ACC112 (cell line): ENCODE results near the gene NUDCD3.

ENCODE experiments used
- H2AFZ ChIP-seq: fragments of 200-600 bp; sonication (generic); one replicate; pipeline ENCODE4 v1.6.0; 2017; ENCODE audit warnings: antibody characterized with exemption, low read length; ENCODE audit not compliant: unreplicated experiment
- H3K27ac ChIP-seq: fragments of 200-600 bp; sonication (generic); 2 replicates; pipeline ENCODE4 v1.5.1; 2014; ENCODE audit warnings: low read depth, mild to moderate bottlenecking, antibody characterized with exemption, low read length, moderate library complexity
- H3K27me3 ChIP-seq: fragments of 200-600 bp; sonication (generic); 2 replicates; pipeline ENCODE4 v1.6.1; 2014; ENCODE audit warnings: mild to moderate bottlenecking, antibody characterized with exemption, low read length, moderate library complexity, mixed read lengths; ENCODE audit not compliant: insufficient read depth
- H3K36me3 ChIP-seq: fragments of 200-600 bp; sonication (generic); 2 replicates; pipeline ENCODE4 v1.6.1; 2016; ENCODE audit warnings: mild to moderate bottlenecking, antibody characterized with exemption, low read length, moderate library complexity, mixed read lengths; ENCODE audit not compliant: insufficient read depth
- H3K4me1 ChIP-seq: fragments of 200-600 bp; sonication (generic); one replicate; pipeline ENCODE4 v1.6.1; 2016; ENCODE audit warnings: low read length, mixed read lengths; ENCODE audit not compliant: insufficient read depth, unreplicated experiment, control insufficient read depth
- H3K4me3 ChIP-seq: fragments of 200-600 bp; sonication (generic); 2 replicates; pipeline ENCODE4 v1.5.1; 2014; ENCODE audit warnings: mild to moderate bottlenecking, low read depth, low read length
- H3K79me2 ChIP-seq: fragments of 200-600 bp; sonication (generic); one replicate; pipeline ENCODE4 v1.6.0; 2016; ENCODE audit warnings: low read length; ENCODE audit not compliant: control insufficient read depth, unreplicated experiment, insufficient read depth

NUDCD3 gene

GRCh38 chr7:44477063-44477830 lies 13.2 kb downstream of the NUDCD3 start:
- Histone ChIP-seq H3K4me1 (peaks cover 30% of the 10 kb centered on the region), H3K36me3 (peaks cover 20% of the 10 kb centered on the region), H3K79me2 (peaks cover 34% of the 10 kb centered on the region), H3K4me3 (no peak overlapping the region), H3K27ac (no peak overlapping the region), H3K27me3 (no peaks in the 10 kb centered on the region), H2AFZ (no peak overlapping the region)

GRCh38 chr7:44476313-44476712 lies 14.1 kb downstream of the NUDCD3 start:
- no peak overlapping the region for H3K27ac ChIP-seq
- peaks cover 21% of the 10 kb centered on the region for H3K36me3 ChIP-seq
- H3K79me2 ChIP-seq: peaks cover 36% of the 10 kb centered on the region

GRCh38 chr7:44473295-44473694 lies 17.2 kb downstream of the NUDCD3 start:
- Histone ChIP-seq H3K4me3 (no peak overlapping the region), H3K36me3 (peaks cover 12% of the 10 kb centered on the region; the same call in 1 of the 2 replicates), H3K27me3 (no peaks in the 10 kb centered on the region), H3K4me1 (peaks cover 42% of the 10 kb centered on the region), H2AFZ (no peak overlapping the region), H3K27ac (peak overlapping the region; percentile 36; the same call in 1 of the 2 replicates), H3K79me2 (peaks cover 52% of the 10 kb centered on the region)

More at GRCh38 chr7:44476313-44476712, 14.1 kb downstream of the NUDCD3 start:
- Histone ChIP-seq H3K27me3 (no peaks in the 10 kb centered on the region), H2AFZ (no peak overlapping the region), H3K4me3 (no peak overlapping the region), H3K4me1 (peaks cover 30% of the 10 kb centered on the region)

- Histone ChIP-seq H3K4me3 (no peak overlapping the region), H3K27ac (no peak overlapping the region), H3K4me1 (peaks cover 42% of the 10 kb centered on the region), H3K79me2 (peaks cover 52% of the 10 kb centered on the region), H3K27me3 (no peaks in the 10 kb centered on the region), H3K36me3 (peaks cover 12% of the 10 kb centered on the region; the same call in 1 of the 2 replicates), H2AFZ (no peak overlapping the region)
Observed at GRCh38 chr7:44472843-44473242, 17.6 kb downstream of the NUDCD3 start.

- Histone ChIP-seq H3K27me3 (no peaks in the 10 kb centered on the region), H3K4me1 (peaks cover 45% of the 10 kb centered on the region), H3K79me2 (peaks cover 59% of the 10 kb centered on the region), H2AFZ (no peak overlapping the region), H3K36me3 (peaks cover 12% of the 10 kb centered on the region; the same call in 1 of the 2 replicates), H3K27ac (no peak overlapping the region), H3K4me3 (no peak overlapping the region)
Observed at GRCh38 chr7:44471850-44472249, 18.6 kb downstream of the NUDCD3 start.

GRCh38 chr7:44471436-44471835 lies 19.0 kb downstream of the NUDCD3 start:
- Histone ChIP-seq H3K79me2 (peaks cover 56% of the 10 kb centered on the region), H3K4me3 (no peak overlapping the region), H3K27ac (no peak overlapping the region), H2AFZ (no peak overlapping the region), H3K4me1 (peaks cover 47% of the 10 kb centered on the region), H3K36me3 (peaks cover 12% of the 10 kb centered on the region; the same call in 1 of the 2 replicates), H3K27me3 (no peaks in the 10 kb centered on the region)

GRCh38 chr7:44470628-44471245 lies 19.7 kb downstream of the NUDCD3 start:
- no peak overlapping the region for H3K27ac ChIP-seq
- no peak overlapping the region for H2AFZ ChIP-seq
- no peak overlapping the region for H3K4me3 ChIP-seq
- H3K79me2 ChIP-seq: peaks cover 54% of the 10 kb centered on the region
- H3K36me3 ChIP-seq: peaks cover 12% of the 10 kb centered on the region; the same call in 1 of the 2 replicates
- peaks cover 54% of the 10 kb centered on the region for H3K4me1 ChIP-seq
- H3K27me3 ChIP-seq: no peaks in the 10 kb centered on the region

GRCh38 chr7:44470135-44470479 lies 20.4 kb downstream of the NUDCD3 start:
- H3K4me3 ChIP-seq: no peak overlapping the region
- H3K36me3 ChIP-seq: peaks cover 12% of the 10 kb centered on the region; the same call in 1 of the 2 replicates
- no peaks in the 10 kb centered on the region for H3K27me3 ChIP-seq
- H3K79me2 ChIP-seq: peaks cover 59% of the 10 kb centered on the region
- H3K27ac ChIP-seq: no peak overlapping the region
- peaks cover 60% of the 10 kb centered on the region for H3K4me1 ChIP-seq
- no peak overlapping the region for H2AFZ ChIP-seq

- H3K4me3 ChIP-seq: no peak overlapping the region
- peaks cover 12% of the 10 kb centered on the region; the same call in 1 of the 2 replicates for H3K36me3 ChIP-seq
- no peak overlapping the region for H3K27ac ChIP-seq
Observed at GRCh38 chr7:44469461-44470134, 20.9 kb downstream of the NUDCD3 start.

GRCh38 chr7:44467217-44467548 lies 23.3 kb downstream of the NUDCD3 start:
- H3K79me2 ChIP-seq: peaks cover 62% of the 10 kb centered on the region

More at GRCh38 chr7:44469461-44470134, 20.9 kb downstream of the NUDCD3 start:
- Histone ChIP-seq H2AFZ (no peak overlapping the region), H3K79me2 (peaks cover 60% of the 10 kb centered on the region), H3K4me1 (peaks cover 56% of the 10 kb centered on the region), H3K27me3 (no peaks in the 10 kb centered on the region)

More at GRCh38 chr7:44467217-44467548, 23.3 kb downstream of the NUDCD3 start:
- peaks cover 10% of the 10 kb centered on the region; the same call in 1 of the 2 replicates for H3K36me3 ChIP-seq
- H3K4me1 ChIP-seq: peaks cover 43% of the 10 kb centered on the region
- peak overlapping the region; percentile 85 for H3K27ac ChIP-seq
- H2AFZ ChIP-seq: no peak overlapping the region
- no peaks in the 10 kb centered on the region for H3K27me3 ChIP-seq
- H3K4me3 ChIP-seq: no peak overlapping the region
